Parathyroid adenoma (tissue), 2 donors: ENCODE results near the gene NECAP2.

Source experiments
- H2AFZ ChIP-seq: fragments of 300-600 bp; sonication (generic); one replicate; pipeline ENCODE4 v1.7.0; 2017; ENCODE audit warnings: antibody characterized with exemption, mild to moderate bottlenecking
- H3K27ac ChIP-seq: fragments of 300-600 bp; sonication (generic); one replicate; pipeline ENCODE4 v1.7.0; 2017
- H3K27me3 ChIP-seq: fragments of 300-600 bp; sonication (generic); one replicate; pipeline ENCODE4 v1.7.0; 2017; ENCODE audit warnings: low read length; ENCODE audit not compliant: control insufficient read depth, insufficient read depth
- H3K36me3 ChIP-seq: fragments of 300-600 bp; sonication (generic); one replicate; pipeline ENCODE4 v1.7.0; 2017; ENCODE audit warnings: low read length; ENCODE audit not compliant: control insufficient read depth, insufficient read depth
- H3K4me1 ChIP-seq: fragments of 300-600 bp; sonication (generic); one replicate; pipeline ENCODE4 v1.7.0; 2017; ENCODE audit warnings: control low read depth
- H3K4me2 ChIP-seq: fragments of 300-600 bp; sonication (generic); one replicate; pipeline ENCODE4 v1.7.0; 2017; ENCODE audit warnings: low read length
- H3K4me3 ChIP-seq: fragments of 300-600 bp; sonication (generic); one replicate; pipeline ENCODE4 v1.7.0; 2017; ENCODE audit warnings: low read depth, low read length
- H3K79me2 ChIP-seq: fragments of 300-600 bp; sonication (generic); one replicate; pipeline ENCODE4 v1.7.0; 2017; ENCODE audit warnings: control low read depth
- H3K9ac ChIP-seq: fragments of 300-600 bp; sonication (generic); one replicate; pipeline ENCODE4 v1.7.0; 2017; ENCODE audit warnings: mild to moderate bottlenecking
- H3K9me3 ChIP-seq: fragments of 300-600 bp; sonication (generic); one replicate; pipeline ENCODE4 v1.7.0; 2017; ENCODE audit warnings: low read length; ENCODE audit not compliant: control insufficient read depth
- CTCF ChIP-seq: fragments of 300-600 bp; sonication (generic); IDR thresholded peaks from one replicate; pipeline ENCODE4 v1.7.0; 2017; ENCODE audit warnings: antibody characterized with exemption, mild to moderate bottlenecking
- donor health status: primary hyperparathyroidism.

Gene NECAP2

GRCh38 chr1:16405441-16405840, 35.1 kb upstream of the NECAP2 start:
- H3K9ac ChIP-seq = no peak overlapping the region
- H3K27me3 ChIP-seq = no peaks in the 10 kb centered on the region
- TF ChIP-seq CTCF = no peak
- no peaks in the 10 kb centered on the region for H3K4me1 ChIP-seq
- no peaks in the 10 kb centered on the region for H3K79me2 ChIP-seq
- H3K9me3 ChIP-seq = no peaks in the 10 kb centered on the region
- H3K36me3 ChIP-seq = no peaks in the 10 kb centered on the region
- no peak overlapping the region for H2AFZ ChIP-seq
- H3K4me2 ChIP-seq = no peak overlapping the region
- H3K27ac ChIP-seq = no peak overlapping the region
- H3K4me3 ChIP-seq = no peak overlapping the region

- H3K4me3 ChIP-seq = no peak overlapping the region
- H3K36me3 ChIP-seq = no peaks in the 10 kb centered on the region
- H3K4me2 ChIP-seq = no peak overlapping the region
- H3K27me3 ChIP-seq = no peaks in the 10 kb centered on the region
- no peak for TF ChIP-seq CTCF
- H3K4me1 ChIP-seq = no peaks in the 10 kb centered on the region
- H3K9me3 ChIP-seq = no peaks in the 10 kb centered on the region
- H2AFZ ChIP-seq = no peak overlapping the region
- no peak overlapping the region for H3K9ac ChIP-seq
- H3K27ac ChIP-seq = no peak overlapping the region
- H3K79me2 ChIP-seq = no peaks in the 10 kb centered on the region
Observed at GRCh38 chr1:16406868-16407267, 33.7 kb upstream of the NECAP2 start.

GRCh38 chr1:16409536-16410152, 30.9 kb upstream of the NECAP2 start:
- TF ChIP-seq CTCF = no peak
- Histone ChIP-seq H3K4me1 (no peaks in the 10 kb centered on the region), H3K27ac (no peak overlapping the region), H3K4me2 (no peak overlapping the region), H3K36me3 (no peaks in the 10 kb centered on the region), H2AFZ (no peak overlapping the region), H3K4me3 (no peak overlapping the region), H3K79me2 (no peaks in the 10 kb centered on the region), H3K9ac (no peak overlapping the region), H3K27me3 (no peaks in the 10 kb centered on the region), H3K9me3 (no peaks in the 10 kb centered on the region)

GRCh38 chr1:16410803-16411202, 29.7 kb upstream of the NECAP2 start:
- Histone ChIP-seq H3K4me1 (no peaks in the 10 kb centered on the region), H3K27ac (no peak overlapping the region), H3K27me3 (no peaks in the 10 kb centered on the region), H3K36me3 (no peaks in the 10 kb centered on the region), H3K4me2 (no peak overlapping the region), H3K9me3 (no peaks in the 10 kb centered on the region), H3K79me2 (no peaks in the 10 kb centered on the region), H3K4me3 (no peak overlapping the region), H2AFZ (no peak overlapping the region), H3K9ac (no peak overlapping the region)
- no peak for TF ChIP-seq CTCF

GRCh38 chr1:16413191-16413590, 27.3 kb upstream of the NECAP2 start:
- Histone ChIP-seq H3K4me3 (no peak overlapping the region), H3K4me2 (no peak overlapping the region), H3K27ac (no peak overlapping the region), H3K79me2 (no peaks in the 10 kb centered on the region), H3K9ac (no peak overlapping the region), H3K4me1 (no peaks in the 10 kb centered on the region), H3K27me3 (no peaks in the 10 kb centered on the region), H3K36me3 (no peaks in the 10 kb centered on the region), H3K9me3 (no peaks in the 10 kb centered on the region), H2AFZ (no peak overlapping the region)
- TF ChIP-seq CTCF = no peak
